Transverse colon (tissue), 4 donors: ENCODE measurements around the gene PCNX4. TPM values are rescaled to one million over a fixed set of nuclear protein-coding genes. Genes with fewer than 3 reads are reported as not detected.
A peak's percentile ranks its signal among the peaks of the same experiment; 100 is the strongest.

ENCODE experiments used
- DNase-seq: peaks from one replicate; pipeline ENCODE4 v3.0.0-alpha.2; 2019
- H3K27ac ChIP-seq, 4 donors: fragments of 200-600 bp; sonication (generic); 2 replicates each; pipeline ENCODE4 v1.5.1; 2016 to 2018; ENCODE audit warnings: inconsistent platforms in 4 of 4
- H3K27me3 ChIP-seq: fragments of 200-600 bp; sonication (generic); 2 replicates; pipeline ENCODE4 v1.5.1; 2017; ENCODE audit warnings: inconsistent platforms
- H3K36me3 ChIP-seq, 4 donors: fragments of 200-600 bp; sonication (generic); 2 replicates each; pipeline ENCODE4 v1.5.1; 2017 to 2019; ENCODE audit warnings: inconsistent platforms in 4 of 4
- H3K4me1 ChIP-seq, 4 donors: fragments of 200-600 bp; sonication (generic); 2 replicates each; pipeline ENCODE4 v1.5.1; 2017 to 2020; ENCODE audit warnings: inconsistent platforms in 4 of 4
- H3K4me3 ChIP-seq, 4 donors: fragments of 200-600 bp; sonication (generic); 1 replicate in 1 of 4; 2 replicates in 3 of 4; pipeline versions ENCODE4 v1.5.1 to v1.6.1; 2017 to 2019; ENCODE audit warnings: inconsistent platforms in 4 of 4
- H3K9me3 ChIP-seq, 2 donors: fragments of 200-600 bp; sonication (generic); 2 replicates each; pipeline ENCODE4 v1.5.1; 2017 to 2019; ENCODE audit warnings: inconsistent platforms in 2 of 2
- CTCF ChIP-seq, 5 experiments: fragments of 200-600 bp in 3 of 5; fragments of 450-650 bp in 2 of 5; sonication (generic) in 3 of 5; IDR thresholded peaks; 1 replicate in 2 of 5; 2 replicates in 3 of 5; pipeline ENCODE4 v1.5.1; 2016 to 2017; ENCODE audit warnings: antibody characterized with exemption in 5 of 5, inconsistent platforms in 3 of 5, mild to moderate bottlenecking in 2 of 5, moderate library complexity in 1 of 5
- EP300 ChIP-seq: sonication (generic); formaldehyde crosslinking; IDR thresholded peaks from one replicate; pipeline ENCODE4 v1.6.1; 2017; ENCODE audit warnings: antibody characterized with exemption, low read depth
- POLR2A ChIP-seq: fragments of 450-650 bp; IDR thresholded peaks from one replicate; pipeline ENCODE4 v1.6.1; 2016; ENCODE audit warnings: antibody characterized with exemption, mild to moderate bottlenecking, moderate library complexity
- POLR2AphosphoS5 ChIP-seq, 3 donors: sonication (generic); formaldehyde crosslinking; IDR thresholded peaks; one replicate each; pipeline ENCODE4 v1.6.1; 2016; ENCODE audit warnings: antibody characterized with exemption in 3 of 3
- WGBS, 2 donors: methylation state at CpG; one replicate each; pipeline ENCODE4 v1.1.5; 2018; ENCODE audit warnings: low coverage in 1 of 2; 5-methylcytosine and 5-hydroxymethylcytosine counted together
- in situ Hi-C, 4 donors: fragments of 200-750 bp; cut with MboI; loops; one replicate each; pipeline versions ENCODE4 v1.15.0 to v1.15.1; 2017; ENCODE audit warnings: low sequenced_read_pairs in 3 of 4, low pct_ligation_motif_present in 1 of 4, low pct_unique_long_range_greater_than_20kb in 1 of 4
- intact Hi-C: fragments of 100-400 bp; cut with DNase I; formaldehyde crosslinking; loops from one replicate; pipeline ENCODE4 v1.15.1; 2023; ENCODE audit warnings: low total_unique reads
- total RNA-seq, 4 donors: library from RNA; depleted of rRNA; stranded (reverse); fragments of >200 nt; gene quantifications; one replicate each; pipeline ENCODE4 v1.1.0, GENCODE V29; 2016

Gene PCNX4
- total RNA-seq, 4 donors from 2014 or later = 32.9 to 118 (median 54.8) TPM

DNA sequence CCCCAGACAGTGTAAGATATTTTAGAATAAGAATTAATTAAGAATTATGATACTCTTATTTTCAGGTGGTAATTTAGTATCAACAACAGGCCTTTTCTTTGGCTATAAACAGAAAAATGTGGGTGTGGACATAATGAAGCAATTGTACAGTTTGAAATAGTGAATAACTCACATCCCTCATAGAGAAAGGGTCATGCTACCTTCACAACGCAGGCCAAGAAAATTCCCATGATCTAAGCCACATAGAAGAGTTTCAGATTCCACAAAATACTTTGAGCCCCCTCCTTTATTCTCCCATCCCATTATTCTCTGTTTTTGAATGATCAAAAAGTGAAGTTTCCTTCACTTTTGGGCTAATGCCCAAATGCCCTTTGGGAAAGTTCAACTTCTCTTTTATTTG is 97.0 kb downstream of the PCNX4 start:
- no peak for DNase-seq
- no peak overlapping the region for H3K4me3 ChIP-seq
- in situ Hi-C loops (loop anchor here in 3 of 4 donors (5.0 to 25.0 kb wide), 6 partner anchors 121 to 374 kb away; no protein-coding TSS in a partner anchor), intact Hi-C loops (loop anchor here (5.0 to 10.0 kb wide), 2 partner anchors 124 to 221 kb away; no protein-coding TSS in a partner anchor)
- no peaks in the 10 kb centered on the region for H3K9me3 ChIP-seq
- 67 to 71% methylated on average over 1 of the region's 1 CpG for WGBS, 2 donors
- H3K27ac ChIP-seq = no peak overlapping the region
- no peak for TF ChIP-seq CTCF (IDR thresholded peaks at IDR 0.05)
- TF ChIP-seq POLR2AphosphoS5 (IDR thresholded peaks at IDR 0.05) = no peak
- no peak for TF ChIP-seq POLR2A
- no peak for TF ChIP-seq EP300
- no peaks in the 10 kb centered on the region for H3K36me3 ChIP-seq
- H3K27me3 ChIP-seq = no peaks in the 10 kb centered on the region
- peaks cover 0 to 3% (median 1%) of the 10 kb centered on the region in 4 donors for H3K4me1 ChIP-seq

DNA sequence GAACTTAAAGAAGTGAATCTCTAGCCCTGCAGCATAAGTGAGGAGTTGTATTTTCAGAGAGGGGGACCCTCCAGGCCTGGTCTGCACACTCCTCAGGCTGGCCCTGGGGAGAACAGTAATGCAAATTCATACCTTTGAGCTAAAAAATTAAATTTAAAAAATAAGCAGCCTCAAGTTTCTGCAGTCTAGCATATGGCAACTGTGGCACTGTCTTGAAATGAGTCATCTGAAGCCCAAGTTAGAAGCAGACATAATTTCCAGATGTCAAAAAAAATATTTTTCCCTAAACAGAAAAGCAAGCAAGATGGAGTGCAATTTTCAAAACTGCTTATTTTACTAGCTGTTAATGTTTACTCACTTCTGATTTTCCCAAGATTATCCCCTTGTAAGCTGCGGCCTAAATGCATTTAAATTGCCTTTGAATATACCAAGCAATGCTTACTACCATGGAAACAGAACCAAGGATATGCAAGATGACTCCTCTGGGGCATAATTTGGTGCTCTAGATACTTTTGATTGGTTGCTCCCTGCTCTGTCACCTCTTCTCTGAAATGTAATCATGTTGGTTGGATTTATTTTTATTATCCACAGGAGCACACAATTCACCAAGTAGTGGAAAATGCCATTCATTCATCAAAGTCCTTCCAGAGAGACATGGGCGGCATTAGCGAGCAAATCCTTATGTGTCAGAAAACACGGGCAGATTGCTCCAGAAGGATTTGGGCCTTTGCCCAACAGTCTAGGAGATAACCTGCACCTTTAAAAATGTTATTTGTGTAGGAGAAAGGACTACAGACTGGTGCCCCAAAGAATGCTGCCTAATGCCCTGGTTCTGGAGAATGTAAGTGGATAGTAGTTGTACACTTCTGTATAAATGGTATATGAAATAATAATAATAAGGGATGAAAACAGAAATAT is 98.5 kb downstream of the PCNX4 start:
- TF ChIP-seq CTCF (IDR thresholded peaks at IDR 0.05) (no peak), POLR2AphosphoS5 (IDR thresholded peaks at IDR 0.05) (no peak), EP300 (no peak), POLR2A (no peak)
- 50 to 81% methylated on average over 1 to 4 of the region's 4 CpGs for WGBS, 2 donors
- Histone ChIP-seq H3K4me3 (no peak overlapping the region), H3K27ac (no peak overlapping the region), H3K36me3 (no peaks in the 10 kb centered on the region), H3K9me3 (no peaks in the 10 kb centered on the region), H3K27me3 (no peaks in the 10 kb centered on the region), H3K4me1 (no peaks in the 10 kb centered on the region)
- no peak for DNase-seq
- in situ Hi-C loops = loop anchor here in 3 of 4 donors (5.0 to 25.0 kb wide), 6 partner anchors 123 to 372 kb away; no protein-coding TSS in a partner anchor
- intact Hi-C loops = loop anchor here (5.0 to 10.0 kb wide), 2 partner anchors 125 to 223 kb away; no protein-coding TSS in a partner anchor

GRCh38 chr14:60195179-60195810 is 103.6 kb downstream of the PCNX4 start:
- 86 to 100% methylated on average over 1 to 5 of the region's 5 CpGs for WGBS, 2 donors
- no peaks in the 10 kb centered on the region for H3K36me3 ChIP-seq
- DNase-seq = no peak
- H3K9me3 ChIP-seq = no peaks in the 10 kb centered on the region
- TF ChIP-seq POLR2AphosphoS5 (IDR thresholded peaks at IDR 0.05) (no peak), CTCF (IDR thresholded peaks at IDR 0.05) (peak in 2 of 5 experiments; percentile 11 to 13)
- H3K4me3 ChIP-seq = no peak overlapping the region
- H3K4me1 ChIP-seq = no peaks in the 10 kb centered on the region
- in situ Hi-C loops (loop anchor here in 1 of 4 donors (25.0 kb wide), 1 partner anchor 367 kb away; no protein-coding TSS in a partner anchor), intact Hi-C loops (no loop called here)
- H3K27ac ChIP-seq = no peak overlapping the region
- H3K27me3 ChIP-seq = no peaks in the 10 kb centered on the region

- Histone ChIP-seq H3K27ac (no peak overlapping the region), H3K4me1 (no peaks in the 10 kb centered on the region), H3K36me3 (no peaks in the 10 kb centered on the region), H3K9me3 (no peaks in the 10 kb centered on the region), H3K27me3 (no peaks in the 10 kb centered on the region), H3K4me3 (no peak overlapping the region)
- no peak for DNase-seq
- intact Hi-C loops = no loop called here
- in situ Hi-C loops = loop anchor here in 1 of 4 donors (25.0 kb wide), 1 partner anchor 366 kb away; no protein-coding TSS in a partner anchor
- no peak for TF ChIP-seq EP300
- WGBS, 2 donors = 32 to 52% methylated on average over 2 of the region's 2 CpGs
These were observed 104.6 kb downstream of the PCNX4 start for GRCh38 chr14:60196291-60196690.
